ENCODE data around the gene FAM200A. TPM values are rescaled to one million over a fixed set of nuclear protein-coding genes. Genes with fewer than 3 reads are reported as not detected.

The FAM200A gene
- total RNA-seq, 1 donor from 2014 or later, result 7.3 TPM

- no peak for DNase-seq
These were observed 51.3 kb downstream of the FAM200A start for GRCh38 chr7:99500637-99501009.

DNA sequence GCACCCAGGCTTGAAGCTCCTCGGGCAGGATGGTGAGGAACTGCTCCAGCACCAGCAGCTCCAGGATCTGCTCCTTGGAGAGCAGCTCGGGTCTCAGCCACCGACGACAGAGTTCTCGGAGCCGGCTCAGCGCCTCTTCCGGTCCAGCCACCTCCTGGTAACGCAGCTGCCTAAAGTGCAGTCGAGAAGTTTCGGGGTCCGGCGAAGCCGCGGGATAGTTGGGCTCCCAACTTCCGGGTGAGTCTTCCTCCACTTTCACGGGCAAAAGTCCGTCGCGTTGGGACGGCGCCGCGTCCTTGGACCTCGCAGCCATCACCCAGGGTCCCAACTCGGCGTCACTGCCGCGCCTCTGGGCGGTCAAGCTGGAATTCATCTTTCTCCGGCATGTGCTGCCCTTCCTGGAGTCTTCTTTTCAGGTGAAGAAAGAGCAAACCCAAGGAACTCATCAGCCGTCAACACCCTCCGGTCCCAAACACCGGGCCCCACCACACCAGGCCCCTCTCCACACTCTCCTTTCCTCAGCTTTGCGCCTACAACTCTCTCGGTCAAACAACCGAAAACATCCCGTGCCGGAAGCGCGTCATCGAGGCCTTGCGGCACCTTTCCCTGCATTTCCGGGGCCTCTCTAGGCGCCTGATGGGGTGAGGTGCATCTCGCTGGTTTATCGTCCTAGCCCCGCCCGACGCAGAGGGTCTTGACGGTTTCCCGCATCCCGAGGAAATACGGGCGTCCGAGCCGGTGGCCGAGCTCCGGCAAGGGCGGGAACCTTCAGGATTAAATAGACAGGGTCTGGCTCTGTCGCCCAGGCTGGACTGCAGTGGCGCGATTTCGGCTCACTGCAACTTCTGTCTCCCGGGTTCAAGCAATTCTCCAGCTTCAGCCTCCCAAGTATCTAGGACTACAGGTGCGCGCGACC is 51.9 kb downstream of the FAM200A start, which contains the start of gene ZNF394:
Gene ZNF394 (minus strand): TSS at position 561 of the 916 bp plus-strand sequence. CDS start 188 bp downstream, at position 373.
- DNase-seq, result peak; percentile 97

DNA sequence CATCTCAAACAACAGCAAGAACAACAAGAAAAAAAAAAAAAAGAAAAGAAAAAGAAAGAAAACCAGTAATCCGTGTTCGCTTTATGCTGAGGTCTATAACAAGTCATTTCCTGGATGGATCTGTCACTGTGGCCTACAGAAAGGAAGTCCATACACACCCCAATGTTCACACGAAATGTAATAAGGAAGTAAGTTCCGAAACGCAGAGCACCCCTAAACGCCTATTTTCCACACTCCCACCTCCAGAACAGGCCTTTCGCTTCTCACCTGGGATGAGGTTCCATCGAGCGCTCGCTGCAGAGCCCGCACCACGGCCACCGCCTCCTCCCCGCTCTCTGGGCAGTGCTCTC is 52.6 kb downstream of the FAM200A start:
- peak; percentile 8 for DNase-seq

GRCh38 chr7:99498546-99498944 is 53.4 kb downstream of the FAM200A start:
- DNase-seq, result no peak

DNA sequence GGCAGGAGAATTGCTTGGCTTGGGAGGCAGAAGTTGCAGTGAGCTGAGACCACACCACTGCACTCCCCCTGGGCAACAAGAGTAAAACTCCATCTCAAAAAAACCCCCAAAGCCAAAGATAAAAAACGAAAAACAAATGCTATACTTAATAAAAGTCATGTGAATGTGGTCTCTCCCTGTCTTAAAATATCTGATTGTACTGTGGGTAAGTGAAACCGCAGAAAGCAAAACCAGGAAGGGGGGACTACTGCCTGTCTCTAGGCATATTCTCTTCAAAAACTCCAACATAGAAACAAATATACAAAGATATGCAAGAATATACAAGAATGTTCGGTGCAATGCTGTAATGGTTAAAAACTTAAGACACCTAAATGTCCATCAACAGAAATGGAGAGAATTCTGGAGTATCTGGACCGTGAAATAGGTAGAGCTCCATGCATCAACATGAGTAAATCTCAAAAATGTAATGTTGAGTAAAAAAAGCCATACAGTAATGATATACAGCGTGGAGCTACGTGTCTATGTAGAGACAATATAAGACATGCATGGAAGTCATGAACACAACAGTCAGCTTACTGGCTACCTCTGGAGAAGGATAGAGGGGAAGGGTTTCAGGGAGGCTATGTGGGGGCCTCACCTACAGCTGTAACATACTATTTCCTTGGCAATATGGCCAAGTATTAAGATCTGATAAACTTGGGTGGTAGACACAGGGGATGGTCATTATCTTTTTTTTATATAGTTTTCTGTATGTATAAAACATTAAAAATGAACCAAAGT is 54.0 kb downstream of the FAM200A start:
- no peak for DNase-seq

Other genes starting within 250 kb of the FAM200A start
- 60.1 TPM for gene ARPC1A, start 226.2 kb downstream of the FAM200A start, total RNA-seq
- 52.4 TPM for gene ARPC1B, start 177.4 kb downstream of the FAM200A start, total RNA-seq
- gene PDAP1, start 143.5 kb downstream of the FAM200A start, total RNA-seq, result 49.6 TPM
- gene BUD31, start 143.1 kb downstream of the FAM200A start, total RNA-seq, result 35.9 TPM
- 6.8 TPM for gene PTCD1, start 113.3 kb downstream of the FAM200A start, total RNA-seq
- gene CPSF4, start 113.2 kb downstream of the FAM200A start, total RNA-seq, result 26.3 TPM
- gene ATP5MF, start 85.9 kb downstream of the FAM200A start, total RNA-seq, result 769 TPM
- 15.7 TPM for gene ZNF789, start 79.2 kb downstream of the FAM200A start, total RNA-seq
- gene ZNF394, start 51.8 kb downstream of the FAM200A start, total RNA-seq, result 31.0 TPM
- 11.9 TPM for gene ZKSCAN5, start 47.5 kb downstream of the FAM200A start, total RNA-seq
- 106 TPM for gene ZNF655, start 6.5 kb upstream of the FAM200A start, total RNA-seq
- gene TMEM225B, start 46.2 kb upstream of the FAM200A start, total RNA-seq, result not detected
- gene ZSCAN25, start 64.8 kb upstream of the FAM200A start, total RNA-seq, result 14.3 TPM
- gene CYP3A5, start 127.9 kb upstream of the FAM200A start, total RNA-seq, result 38.5 TPM
- gene CYP3A7, start 183.1 kb upstream of the FAM200A start, total RNA-seq, result 0.21 TPM
- gene CYP3A4, start 232.1 kb upstream of the FAM200A start, total RNA-seq, result not detected